HG02763 (cell line): Measurements from ENCODE around the gene FNDC3B.

ENCODE experiments used
- ATAC-seq: cut with Tn5 transposase; IDR thresholded peaks from one replicate; pipeline ENCODE4 v1.9.1; 2021; ENCODE audit warnings: mild to moderate bottlenecking, moderate library complexity; ENCODE audit not compliant: unreplicated experiment

Gene FNDC3B

GRCh38 chr3:172071780-172072330 is 32.5 kb downstream of the FNDC3B start:
- ATAC-seq: no peak

GRCh38 chr3:172072543-172072942 is 33.2 kb downstream of the FNDC3B start:
- no peak for ATAC-seq

- no peak for ATAC-seq
Observed at GRCh38 chr3:172073262-172073915, 34.0 kb downstream of the FNDC3B start.

GRCh38 chr3:172074032-172074431 is 34.7 kb downstream of the FNDC3B start:
- no peak for ATAC-seq

GRCh38 chr3:172074586-172074985 is 35.2 kb downstream of the FNDC3B start:
- no peak for ATAC-seq

- ATAC-seq: no peak
Observed at GRCh38 chr3:172076212-172076611, 36.8 kb downstream of the FNDC3B start.

- no peak for ATAC-seq
Observed at GRCh38 chr3:172077197-172077757, 37.9 kb downstream of the FNDC3B start.

GRCh38 chr3:172078244-172078643 is 38.9 kb downstream of the FNDC3B start:
- ATAC-seq: no peak

- no peak for ATAC-seq
Observed at GRCh38 chr3:172078721-172079120, 39.3 kb downstream of the FNDC3B start.

GRCh38 chr3:172079326-172079976 is 40.1 kb downstream of the FNDC3B start:
- ATAC-seq: no peak

GRCh38 chr3:172080503-172080902 is 41.1 kb downstream of the FNDC3B start:
- ATAC-seq: no peak

- ATAC-seq: no peak
Observed at GRCh38 chr3:172082269-172082668, 42.9 kb downstream of the FNDC3B start.

- no peak for ATAC-seq
Observed at GRCh38 chr3:172082820-172083513, 43.6 kb downstream of the FNDC3B start.

GRCh38 chr3:172083995-172084409 is 44.6 kb downstream of the FNDC3B start:
- no peak for ATAC-seq

- no peak for ATAC-seq
Observed at GRCh38 chr3:172084871-172085556, 45.6 kb downstream of the FNDC3B start.

GRCh38 chr3:172085557-172085895 is 46.1 kb downstream of the FNDC3B start:
- ATAC-seq: no peak

- ATAC-seq: no peak
Observed at GRCh38 chr3:172086071-172086470, 46.7 kb downstream of the FNDC3B start.

GRCh38 chr3:172087198-172087597 is 47.8 kb downstream of the FNDC3B start:
- ATAC-seq: no peak

- peak; percentile 84 for ATAC-seq
Observed at GRCh38 chr3:172087602-172088580, 48.5 kb downstream of the FNDC3B start.

- ATAC-seq: no peak
Observed at GRCh38 chr3:172089250-172089649, 49.9 kb downstream of the FNDC3B start.
